Stomach (tissue), 9 donors: ENCODE data around the gene SIK3. TPM values are rescaled to one million over a fixed set of nuclear protein-coding genes. Genes with fewer than 3 reads are reported as not detected.

Experiments used
- DNase-seq, 2 donors: peaks; one replicate each; pipeline versions ENCODE4 v3.0.0 to v3.0.0-alpha.2; 2013 to 2019
- H3K27ac ChIP-seq, 5 donors: fragments of 200-600 bp in 4 of 5; sonication (generic) in 4 of 5; one replicate each; pipeline ENCODE4 v1.5.1; 2013 to 2019; ENCODE audit warnings: mild to moderate bottlenecking in 1 of 5, moderate library complexity in 1 of 5
- H3K27me3 ChIP-seq, 3 donors: fragments of 200-600 bp; sonication (generic); one replicate each; pipeline ENCODE4 v1.5.1; 2017 to 2019; ENCODE audit warnings: mixed run types in 1 of 3
- H3K36me3 ChIP-seq, 4 donors: fragments of 200-600 bp; sonication (generic); 1 replicate in 3 of 4; 2 replicates in 1 of 4; pipeline ENCODE4 v1.5.1; 2016 to 2019
- H3K4me1 ChIP-seq, 4 donors: fragments of 200-600 bp; sonication (generic); one replicate each; pipeline ENCODE4 v1.5.1; 2016 to 2019
- H3K4me3 ChIP-seq, 4 donors: fragments of 200-600 bp; sonication (generic) in 3 of 4; one replicate each; pipeline ENCODE4 v1.5.1; 2016 to 2019; ENCODE audit warnings: mild to moderate bottlenecking in 1 of 4
- H3K9me3 ChIP-seq, 4 donors: fragments of 200-600 bp; sonication (generic); one replicate each; pipeline ENCODE4 v1.5.1; 2016 to 2019
- CTCF ChIP-seq, 7 experiments: fragments of 450-650 bp in 4 of 7; fragments of 200-600 bp in 3 of 7; sonication (generic) in 3 of 7; IDR thresholded peaks; one replicate each; pipeline ENCODE4 v1.5.1; 2016 to 2019; ENCODE audit warnings: antibody characterized with exemption in 7 of 7, control low read depth in 2 of 7, mild to moderate bottlenecking in 1 of 7
- EP300 ChIP-seq: sonication (generic); formaldehyde crosslinking; IDR thresholded peaks from one replicate; pipeline ENCODE4 v1.6.1; 2017; ENCODE audit warnings: antibody characterized with exemption
- POLR2A ChIP-seq, 4 donors: fragments of 450-650 bp; IDR thresholded peaks; one replicate each; pipeline ENCODE4 v1.6.1; 2016; ENCODE audit warnings: antibody characterized with exemption in 4 of 4, control low read depth in 2 of 4, mild to moderate bottlenecking in 1 of 4, moderate library complexity in 1 of 4
- POLR2AphosphoS5 ChIP-seq, 3 donors: sonication (generic); formaldehyde crosslinking; IDR thresholded peaks; one replicate each; pipeline ENCODE4 v1.6.1; 2016; ENCODE audit warnings: antibody characterized with exemption in 3 of 3
- WGBS, 5 donors: extraction: QIAGEN DNeasy Blood & Tissue Kit in 3 of 5; methylation state at CpG; one replicate each; pipeline versions ENCODE4 v1.1.5 to v1.1.7; 2013 to 2018; 5-methylcytosine and 5-hydroxymethylcytosine counted together
- intact Hi-C: fragments of 100-400 bp; cut with DNase I; formaldehyde crosslinking; loops from one replicate; pipeline ENCODE4 v1.15.1; 2023; ENCODE audit warnings: low total_unique reads
- polyA plus RNA-seq, 3 donors: library from polyadenylated mRNA; stranded (reverse); fragments of 200-250 nt; gene quantifications; one replicate each; pipeline ENCODE4 v1.2.3, GENCODE V29; 2013
- total RNA-seq, 5 donors: library from RNA; depleted of rRNA; stranded (reverse); fragments of >200 nt; gene quantifications; one replicate each; pipeline versions ENCODE4 v1.1.0 to v1.2.3, GENCODE V29; 2014 to 2016
- donor health status: healthy with polysubstance abuse.
- donor health status: Bipolar disorder and iron deficiency.
- donor health status: healthy.

Gene SIK3
- total and polyA plus RNA-seq, 8 donors, result 6.5 to 97.8 (median 23.7) TPM

GRCh38 chr11:116950210-116950609 is 148.0 kb downstream of the SIK3 start:
- intact Hi-C loops, result no loop called here
- no peak for DNase-seq
- TF ChIP-seq POLR2AphosphoS5 (IDR thresholded peaks at IDR 0.05) (no peak), CTCF (IDR thresholded peaks at IDR 0.05) (no peak), POLR2A (IDR thresholded peaks at IDR 0.05) (no peak), EP300 (no peak)
- Histone ChIP-seq H3K4me1 (peaks cover 0 to 15% (median 6%) of the 10 kb centered on the region in 4 donors), H3K27ac (no peak overlapping the region), H3K9me3 (no peaks in the 10 kb centered on the region), H3K27me3 (no peaks in the 10 kb centered on the region), H3K36me3 (peaks cover 0 to 33% (median 22%) of the 10 kb centered on the region in 4 donors), H3K4me3 (no peak overlapping the region)
- WGBS, 5 donors, result 90 to 97% (median 95%) methylated on average over 4 of the region's 4 CpGs

GRCh38 chr11:116948391-116948790 is 149.8 kb downstream of the SIK3 start:
- 74 to 89% (median 79%) methylated on average over 4 of the region's 4 CpGs for WGBS, 5 donors
- H3K36me3 ChIP-seq, result peaks cover 0 to 22% (median 18%) of the 10 kb centered on the region in 4 donors
- H3K27ac ChIP-seq, result no peak overlapping the region
- H3K9me3 ChIP-seq, result no peaks in the 10 kb centered on the region
- intact Hi-C loops, result no loop called here
- no peak for TF ChIP-seq EP300
- no peak for TF ChIP-seq CTCF (IDR thresholded peaks at IDR 0.05)
- TF ChIP-seq POLR2AphosphoS5 (IDR thresholded peaks at IDR 0.05), result no peak
- TF ChIP-seq POLR2A (IDR thresholded peaks at IDR 0.05), result no peak
- no peaks in the 10 kb centered on the region for H3K27me3 ChIP-seq
- no peak for DNase-seq
- H3K4me3 ChIP-seq, result no peak overlapping the region
- peaks cover 0 to 15% (median 4%) of the 10 kb centered on the region in 4 donors for H3K4me1 ChIP-seq

- no peaks in the 10 kb centered on the region for H3K9me3 ChIP-seq
- H3K4me3 ChIP-seq, result no peak overlapping the region
- H3K4me1 ChIP-seq, result peaks cover 0 to 9% (median 0%) of the 10 kb centered on the region in 4 donors
- H3K36me3 ChIP-seq, result peaks cover 0 to 23% (median 18%) of the 10 kb centered on the region in 4 donors
- no peak overlapping the region for H3K27ac ChIP-seq
- H3K27me3 ChIP-seq, result no peaks in the 10 kb centered on the region
- WGBS, 5 donors, result 68 to 80% (median 77%) methylated on average over 3 of the region's 3 CpGs
- TF ChIP-seq POLR2A (IDR thresholded peaks at IDR 0.05) (no peak), CTCF (IDR thresholded peaks at IDR 0.05) (no peak), EP300 (no peak), POLR2AphosphoS5 (IDR thresholded peaks at IDR 0.05) (no peak)
- no peak for DNase-seq
- intact Hi-C loops, result no loop called here
Measured at GRCh38 chr11:116946414-116946813, 151.8 kb downstream of the SIK3 start.

- H3K27ac ChIP-seq, result no peak overlapping the region
- 86 to 100% (median 95%) methylated on average over 1 of the region's 1 CpG for WGBS, 5 donors
- intact Hi-C loops, result no loop called here
- TF ChIP-seq POLR2A (IDR thresholded peaks at IDR 0.05) (no peak), CTCF (IDR thresholded peaks at IDR 0.05) (no peak), POLR2AphosphoS5 (IDR thresholded peaks at IDR 0.05) (no peak), EP300 (no peak)
- peaks cover 0 to 15% (median 2%) of the 10 kb centered on the region in 4 donors for H3K36me3 ChIP-seq
- H3K4me1 ChIP-seq, result peaks cover 0 to 5% (median 0%) of the 10 kb centered on the region in 4 donors
- H3K27me3 ChIP-seq, result no peaks in the 10 kb centered on the region
- no peak for DNase-seq
- H3K9me3 ChIP-seq, result no peaks in the 10 kb centered on the region
- H3K4me3 ChIP-seq, result no peak overlapping the region
Measured at GRCh38 chr11:116939499-116939898, 158.7 kb downstream of the SIK3 start.
